Stimulated activated CD4-positive, alpha-beta T cell treated with anti-CD3 and anti-CD28 coated beads, Interleukin-12 subunit alpha, Interleukin-12 subunit beta, amount 100 ng/mL, for 4 hours (primary cell): Measurements from ENCODE around the gene DUSP11.
"Not testable (repeated sequence)": the region's sequence is repeated elsewhere in the genome, so short reads cannot be mapped to it uniquely, and the experiment has no call there.

Experiments used
- DNase-seq: peaks from one replicate; pipeline ENCODE4 v3.0.0-alpha.2; 2020

DUSP11 gene

DNA sequence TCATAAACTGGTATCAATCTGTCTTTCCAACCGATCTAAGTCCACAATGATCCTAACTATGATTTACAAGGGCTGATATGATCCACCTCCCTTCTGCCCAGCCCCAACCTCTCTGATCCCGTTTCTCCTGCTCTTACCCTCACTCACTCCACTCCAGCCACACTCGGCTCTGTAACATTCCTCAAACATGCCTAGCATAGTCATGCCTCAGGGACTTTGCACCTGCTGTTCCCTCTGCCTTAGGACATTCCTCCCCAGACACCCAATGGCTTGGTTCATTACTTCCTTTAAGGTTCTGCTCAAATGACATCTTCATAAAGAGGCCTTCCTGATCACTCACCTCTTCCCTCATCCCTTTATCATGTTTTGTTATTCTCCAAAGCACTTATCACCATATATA, 9.2 kb downstream of the DUSP11 start:
- DNase-seq: no peak

- DNase-seq: no peak
Measured at GRCh38 chr2:73766994-73767393, 12.9 kb downstream of the DUSP11 start.

DNA sequence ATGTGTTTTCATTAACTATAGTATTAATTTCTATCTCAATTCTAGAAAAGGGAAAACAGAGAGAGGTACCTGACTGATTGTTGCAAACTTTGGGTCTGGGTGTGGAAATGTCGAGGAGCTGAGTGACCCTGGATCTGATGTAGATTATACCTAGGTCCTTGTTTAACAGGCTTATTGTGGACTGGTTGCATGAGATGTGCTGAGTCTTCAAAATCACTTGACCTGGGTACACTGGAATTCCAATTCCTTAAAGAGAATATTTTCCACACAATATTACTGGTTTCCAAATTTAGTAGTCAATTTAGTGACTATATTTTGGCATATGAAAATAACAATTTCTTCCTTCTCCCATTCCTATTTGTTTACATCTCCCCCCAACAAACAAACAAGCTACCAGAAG, 13.6 kb downstream of the DUSP11 start:
- no peak for DNase-seq

GRCh38 chr2:73764945-73765344, 15.0 kb downstream of the DUSP11 start:
- no peak for DNase-seq

DNA sequence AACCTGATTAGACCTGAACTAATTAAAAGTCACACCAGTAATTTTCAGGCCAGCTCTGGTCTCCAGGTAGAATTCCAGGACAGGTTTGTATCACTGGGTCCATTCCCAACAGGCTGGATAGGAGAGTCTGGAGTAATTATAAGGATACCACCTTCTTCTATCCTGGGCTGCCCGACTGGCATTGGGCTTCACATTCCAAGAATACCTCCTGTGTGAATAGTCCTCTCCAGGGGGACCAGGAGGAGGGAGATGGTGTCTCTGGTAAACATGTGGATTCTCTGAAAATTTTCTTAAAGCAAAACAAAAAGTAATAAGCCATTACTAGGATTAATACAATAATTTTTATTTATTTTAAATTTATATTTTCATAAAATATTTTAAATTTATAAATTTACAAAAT, 17.3 kb downstream of the DUSP11 start:
- no peak for DNase-seq

GRCh38 chr2:73759904-73760303, 20.0 kb downstream of the DUSP11 start:
- no peak for DNase-seq

DNA sequence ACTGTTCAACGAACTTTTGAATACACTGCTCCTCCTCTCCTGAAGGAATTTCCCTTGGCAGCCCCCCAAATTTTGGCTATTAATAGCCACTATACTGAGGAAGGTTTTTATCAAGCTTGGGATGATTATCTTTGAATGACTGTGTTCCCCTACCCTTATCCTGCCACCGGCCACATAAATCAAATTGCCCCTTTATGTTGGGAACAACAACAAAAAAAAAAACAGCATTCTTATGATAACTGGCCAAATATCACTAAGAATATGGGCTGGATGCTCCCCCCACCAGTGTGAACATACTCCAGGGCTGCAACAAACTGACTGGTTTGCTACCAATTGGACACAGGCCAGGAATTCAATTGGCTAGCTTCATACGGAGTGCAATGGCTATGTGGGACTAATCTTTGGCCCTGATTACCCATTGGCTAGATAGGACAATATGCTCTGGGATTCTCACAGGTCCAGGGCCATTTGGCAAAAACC, 20.6 kb downstream of the DUSP11 start:
- no peak for DNase-seq

GRCh38 chr2:73754332-73754731, 25.6 kb downstream of the DUSP11 start:
- not testable (repeated sequence) for DNase-seq

DNA sequence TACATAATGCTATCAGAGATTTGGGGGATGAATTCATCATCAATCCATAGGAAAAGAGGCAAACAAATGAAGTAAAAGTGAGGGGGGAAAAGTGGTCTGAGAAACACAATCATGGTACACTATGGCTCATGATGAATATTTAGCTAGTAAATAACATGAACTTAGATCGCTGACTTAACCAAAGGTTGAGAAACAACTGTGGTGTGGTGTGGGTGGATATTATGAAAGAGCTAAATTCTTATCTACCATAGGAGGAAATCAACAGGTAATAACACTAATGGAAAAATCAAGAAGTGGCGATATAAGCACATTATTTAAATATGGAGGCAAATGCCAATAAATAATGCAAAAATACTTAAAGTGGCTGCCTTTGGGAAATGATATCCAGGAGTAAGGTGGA, 30.6 kb downstream of the DUSP11 start:
- DNase-seq: no peak

DNA sequence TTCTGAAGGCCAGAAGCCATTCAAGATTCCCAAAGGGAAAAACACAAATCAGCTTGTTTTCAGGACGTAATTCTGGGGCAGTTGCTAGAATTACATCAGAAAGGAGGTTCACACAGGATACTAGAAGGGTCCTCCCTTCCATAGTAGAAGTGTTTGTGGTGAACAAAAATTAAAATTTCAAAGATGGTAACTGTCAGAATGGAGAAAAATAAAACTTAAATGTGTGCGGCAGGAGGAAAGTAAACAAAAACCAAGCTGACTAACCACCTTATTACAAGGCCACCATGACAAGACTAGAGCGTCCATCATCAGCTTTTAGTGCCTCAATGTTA, 33.1 kb downstream of the DUSP11 start:
- no peak for DNase-seq

GRCh38 chr2:73746015-73746876, 33.7 kb downstream of the DUSP11 start:
- no peak for DNase-seq

DNA sequence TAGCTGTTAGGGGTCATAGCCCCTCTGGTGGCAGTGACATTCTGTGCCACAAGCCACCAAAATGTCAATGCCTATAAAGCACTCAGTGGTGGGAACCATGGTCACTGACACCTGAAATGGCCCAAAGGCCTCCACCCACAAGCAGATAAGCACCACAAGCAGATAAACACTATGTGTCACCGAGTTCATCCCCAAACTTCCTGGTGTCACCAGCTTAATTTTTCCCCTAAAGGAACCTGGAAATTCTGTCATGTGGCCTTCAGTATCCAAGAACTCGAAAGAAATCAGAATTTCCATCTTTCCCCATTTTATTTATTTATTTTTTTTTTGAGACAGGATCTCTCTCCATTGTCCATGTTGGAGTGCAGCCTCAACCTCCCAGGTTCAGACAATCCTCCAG, 39.1 kb downstream of the DUSP11 start:
- DNase-seq: no peak

- DNase-seq: no peak
Measured at GRCh38 chr2:73739101-73739500, 40.8 kb downstream of the DUSP11 start.

GRCh38 chr2:73736855-73737779, 42.8 kb downstream of the DUSP11 start, which contains the start of gene TPRKB:
TPRKB (minus strand) TSS chr2:73737345; CDS start chr2:73734569, 2,776 bp downstream.
- peak; percentile 91 for DNase-seq

GRCh38 chr2:73736378-73736777, 43.5 kb downstream of the DUSP11 start:
- no peak for DNase-seq

DNA sequence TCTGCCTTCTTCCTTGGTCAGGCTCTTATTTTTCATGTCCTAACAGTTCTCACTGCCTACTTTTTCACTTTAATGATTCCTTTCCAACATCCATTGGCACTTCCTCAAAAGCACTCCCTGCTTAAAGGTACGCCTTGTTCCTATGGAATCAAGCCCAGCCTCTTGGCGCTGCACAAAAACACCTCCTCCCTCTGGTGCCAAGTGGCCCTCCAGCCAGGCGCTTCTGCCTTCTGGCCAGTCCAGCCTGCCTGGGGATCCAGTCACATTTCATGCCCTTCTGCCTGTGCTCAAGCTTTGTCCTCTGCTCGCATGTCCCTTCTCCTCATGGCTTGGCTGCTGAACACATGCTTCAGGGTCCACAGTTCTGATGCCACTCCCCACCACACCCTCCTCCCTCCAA, 49.1 kb downstream of the DUSP11 start:
- no peak for DNase-seq

GRCh38 chr2:73728711-73729110, 51.2 kb downstream of the DUSP11 start:
- no peak for DNase-seq

DNA sequence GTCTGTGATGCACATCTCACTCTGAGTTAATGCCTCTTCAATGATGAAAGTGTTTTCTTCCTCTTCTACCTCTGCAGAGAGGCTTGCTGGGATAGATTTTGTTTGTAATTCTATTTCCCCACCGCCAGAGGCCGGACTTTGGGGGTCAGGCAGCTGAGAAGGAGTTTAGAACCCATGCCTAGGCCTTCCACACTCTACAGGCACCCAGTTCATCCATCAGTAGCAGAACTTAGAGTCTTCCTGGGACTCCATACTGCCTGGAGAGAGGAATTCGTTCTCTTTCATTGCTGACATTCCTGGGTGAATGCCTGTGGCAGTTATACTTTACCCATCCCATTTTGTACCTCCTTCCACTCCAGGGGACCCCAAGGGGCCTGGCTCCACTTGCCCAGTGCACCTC, 51.9 kb downstream of the DUSP11 start:
- no peak for DNase-seq

DNA sequence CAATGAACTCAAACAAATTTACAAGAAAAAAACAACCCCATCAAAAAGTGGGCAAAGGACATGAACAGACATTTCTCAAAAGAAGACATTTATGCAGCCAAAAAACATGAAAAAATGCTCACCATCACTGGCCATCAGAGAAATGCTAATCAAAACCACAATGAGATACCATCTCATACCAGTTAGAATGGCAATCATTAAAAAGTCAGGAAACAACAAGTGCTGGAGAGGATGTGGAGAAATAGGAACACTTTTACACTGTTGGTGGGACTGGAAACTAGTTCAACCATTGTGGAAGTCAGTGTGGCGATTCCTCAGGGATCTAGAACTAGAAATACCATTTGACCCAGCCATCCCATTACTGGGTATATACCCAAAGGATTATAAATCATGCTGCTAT, 53.2 kb downstream of the DUSP11 start:
- not testable (repeated sequence) for DNase-seq

- no peak for DNase-seq
Measured at GRCh38 chr2:73718851-73719621, 60.9 kb downstream of the DUSP11 start.

DNA sequence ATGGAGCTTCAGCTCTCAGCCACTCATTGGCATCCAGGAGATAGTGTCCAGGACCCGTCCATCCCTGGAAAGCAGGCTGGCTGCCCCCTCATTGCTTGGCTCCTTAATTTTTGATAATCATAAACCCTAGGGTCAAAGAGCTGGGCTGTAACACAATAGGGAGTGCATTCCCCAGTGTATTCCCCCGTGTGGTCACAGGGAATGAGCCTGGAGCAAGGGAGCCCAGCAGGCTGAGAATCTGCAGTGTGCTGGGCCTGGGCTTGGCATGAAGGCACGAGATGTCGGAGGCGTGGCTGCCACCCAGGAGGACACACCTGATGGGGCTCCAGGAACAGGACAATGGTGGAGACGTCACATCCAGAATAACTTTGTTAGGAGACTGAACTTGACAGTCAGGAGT, 61.5 kb downstream of the DUSP11 start:
- no peak for DNase-seq

DNA sequence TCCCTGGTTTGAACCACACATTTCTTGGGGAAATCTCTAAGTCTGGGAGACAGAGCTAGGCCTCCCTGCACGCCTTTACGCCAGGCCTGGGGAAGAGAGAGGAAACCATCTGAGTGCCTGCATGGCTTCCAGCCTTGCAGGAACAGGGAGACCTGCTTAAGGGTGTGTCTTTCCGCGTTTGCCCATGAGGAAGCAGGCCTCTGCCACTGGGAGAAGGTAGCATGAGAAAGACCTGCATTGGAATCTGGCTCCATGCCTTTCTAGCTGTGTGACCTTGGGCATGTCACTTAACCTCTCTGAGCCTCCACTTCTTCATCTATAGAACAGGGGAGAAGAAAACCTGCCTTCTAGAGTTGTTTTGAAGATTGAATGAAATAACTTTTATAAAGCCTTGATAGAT, 62.2 kb downstream of the DUSP11 start:
- not testable (repeated sequence) for DNase-seq

DNA sequence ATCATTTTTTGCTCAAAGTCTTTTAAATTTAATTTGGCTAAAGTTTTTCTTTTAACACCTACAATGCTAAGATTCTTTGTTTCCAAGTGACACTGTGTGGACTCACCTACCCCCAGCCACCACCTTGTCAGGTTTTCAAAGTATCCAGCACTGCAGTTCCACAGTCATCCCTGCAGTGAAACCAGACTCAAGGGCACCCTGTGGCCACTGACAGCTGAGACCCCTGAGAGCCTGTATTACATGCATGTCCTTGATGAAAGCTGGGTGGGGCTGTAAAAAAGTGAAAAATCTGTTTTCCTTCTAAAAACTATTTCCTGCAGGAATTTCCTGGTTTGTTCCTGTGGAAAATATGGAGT, 62.7 kb downstream of the DUSP11 start:
- no peak for DNase-seq
